Measurements from ENCODE around the gene ARL13B. TPM values are rescaled to one million over a fixed set of nuclear protein-coding genes. Genes with fewer than 3 reads are reported as not detected.

ARL13B gene
- total RNA-seq, 2 donors from 2014 or later = 3.5 to 4.3 TPM

- TF ChIP-seq CTCF (IDR thresholded peaks at IDR 0.05) = no peak
- Histone ChIP-seq H3K4me3 (no peak overlapping the region), H3K27me3 (no peaks in the 10 kb centered on the region), H3K4me1 (no peaks in the 10 kb centered on the region), H3K36me3 (no peaks in the 10 kb centered on the region), H3K27ac (no peak overlapping the region), H3K9me3 (no peaks in the 10 kb centered on the region)
- no peak for DNase-seq (ENCODE audit: low spot score)
Observed at GRCh38 chr3:94012185-94012584, 32.2 kb downstream of the ARL13B start.

- Histone ChIP-seq H3K27me3 (no peaks in the 10 kb centered on the region), H3K4me1 (no peaks in the 10 kb centered on the region)
Observed at GRCh38 chr3:94015025-94015424, 35.1 kb downstream of the ARL13B start.

GRCh38 chr3:94019659-94020058 is 39.7 kb downstream of the ARL13B start:
- no peaks in the 10 kb centered on the region for H3K9me3 ChIP-seq
- H3K4me3 ChIP-seq = no peak overlapping the region
- H3K27me3 ChIP-seq = no peaks in the 10 kb centered on the region
- H3K27ac ChIP-seq = no peak overlapping the region
- no peaks in the 10 kb centered on the region for H3K36me3 ChIP-seq
- TF ChIP-seq CTCF (IDR thresholded peaks at IDR 0.05) = no peak
- no peak for DNase-seq (ENCODE audit: low spot score)
- no peaks in the 10 kb centered on the region for H3K4me1 ChIP-seq

More at GRCh38 chr3:94015025-94015424, 35.1 kb downstream of the ARL13B start:
- DNase-seq (ENCODE audit: low spot score) = no peak
- Histone ChIP-seq H3K27ac (no peak overlapping the region), H3K36me3 (no peaks in the 10 kb centered on the region), H3K4me3 (no peak overlapping the region), H3K9me3 (no peaks in the 10 kb centered on the region)
- no peak for TF ChIP-seq CTCF (IDR thresholded peaks at IDR 0.05)

- no peak overlapping the region for H3K27ac ChIP-seq
- no peaks in the 10 kb centered on the region for H3K36me3 ChIP-seq
- no peaks in the 10 kb centered on the region for H3K9me3 ChIP-seq
- H3K4me1 ChIP-seq = no peaks in the 10 kb centered on the region
- H3K27me3 ChIP-seq = no peaks in the 10 kb centered on the region
- no peak for DNase-seq (ENCODE audit: low spot score)
- no peak overlapping the region for H3K4me3 ChIP-seq
- no peak for TF ChIP-seq CTCF (IDR thresholded peaks at IDR 0.05)
Observed at GRCh38 chr3:94020293-94020692, 40.3 kb downstream of the ARL13B start.

- H3K27me3 ChIP-seq = no peaks in the 10 kb centered on the region
- no peaks in the 10 kb centered on the region for H3K4me1 ChIP-seq
- H3K27ac ChIP-seq = no peak overlapping the region
- no peak for DNase-seq (ENCODE audit: low spot score)
- no peaks in the 10 kb centered on the region for H3K36me3 ChIP-seq
- no peak for TF ChIP-seq CTCF (IDR thresholded peaks at IDR 0.05)
- H3K9me3 ChIP-seq = no peaks in the 10 kb centered on the region
- H3K4me3 ChIP-seq = no peak overlapping the region
Observed at GRCh38 chr3:94024385-94024784, 44.4 kb downstream of the ARL13B start.

DNA sequence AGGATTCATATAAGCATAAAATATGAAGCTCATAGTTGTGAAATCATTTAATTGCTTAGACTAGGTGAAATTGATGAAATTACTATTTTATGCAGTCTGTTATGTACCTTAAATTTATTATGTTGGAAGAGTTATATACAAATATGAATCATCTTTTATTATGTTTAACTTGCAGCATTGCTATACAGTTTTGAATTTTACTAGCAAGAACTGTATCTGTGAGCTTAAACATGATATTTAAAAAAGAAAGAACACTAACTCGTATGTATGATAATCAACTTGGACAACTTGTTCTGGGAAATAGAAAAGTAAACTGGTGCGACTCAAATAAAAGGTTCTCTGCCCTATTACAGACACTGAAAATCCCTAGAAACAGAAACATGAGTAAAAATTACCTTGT is 46.7 kb downstream of the ARL13B start:
- TF ChIP-seq CTCF (IDR thresholded peaks at IDR 0.05) = no peak
- no peak overlapping the region for H3K27ac ChIP-seq
- H3K9me3 ChIP-seq = no peaks in the 10 kb centered on the region
- no peak for DNase-seq (ENCODE audit: low spot score)
- H3K4me1 ChIP-seq = no peaks in the 10 kb centered on the region
- H3K4me3 ChIP-seq = no peak overlapping the region
- H3K27me3 ChIP-seq = no peaks in the 10 kb centered on the region
- H3K36me3 ChIP-seq = no peaks in the 10 kb centered on the region
